ENCODE measurements around the gene AUTS2.

Gene AUTS2

DNA sequence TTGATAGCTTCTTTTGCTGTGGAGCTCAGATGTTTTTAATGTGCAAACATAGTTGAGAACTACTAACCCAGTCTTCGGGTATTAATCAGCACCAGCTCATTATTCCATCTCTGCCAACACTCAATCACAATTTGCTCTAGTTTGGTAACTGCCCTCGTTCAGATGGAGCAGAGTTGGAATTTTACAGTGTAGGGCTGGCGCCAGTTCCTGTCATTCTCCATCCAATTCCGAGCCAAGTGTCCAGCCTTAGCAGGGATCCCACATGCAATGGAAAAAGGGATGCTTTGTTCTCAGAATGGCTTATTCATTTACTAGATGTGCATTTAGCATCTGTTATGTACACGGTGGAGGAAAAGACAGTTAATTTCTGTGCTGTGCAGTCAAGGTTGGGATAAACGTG lies 1029.2 kb downstream of the AUTS2 start:
- Histone ChIP-seq H3F3A (ENCODE audit: low read depth) (no peaks in the 10 kb centered on the region), H3K4me3 (ENCODE audit: low read length, poor library complexity, severe bottlenecking) (no peak overlapping the region), H3K4me1 (ENCODE audit: insufficient read depth, low read length, poor library complexity, severe bottlenecking) (no peaks in the 10 kb centered on the region), H3K4me2 (ENCODE audit: low read depth, low read length, poor library complexity, severe bottlenecking) (no peak overlapping the region), H3K79me2 (ENCODE audit: insufficient read depth, low read length) (no peaks in the 10 kb centered on the region), H3K27me3 (ENCODE audit: insufficient read depth, low read length, poor library complexity, severe bottlenecking) (no peaks in the 10 kb centered on the region), H3K9ac (ENCODE audit: low read depth, low read length, poor library complexity, severe bottlenecking) (no peak overlapping the region), H3K9me3 (ENCODE audit: insufficient read depth, low read depth, low read length) (no peaks in the 10 kb centered on the region), H2AFZ (ENCODE audit: low read length) (no peak overlapping the region), H4K20me1 (ENCODE audit: insufficient read depth, low read length, poor library complexity, severe bottlenecking) (no peaks in the 10 kb centered on the region), H3K36me3 (ENCODE audit: insufficient read depth, low read length) (no peaks in the 10 kb centered on the region), H3K9me2 (replicated peaks; ENCODE audit: low read depth, low read length) (no peaks in the 10 kb centered on the region)
- no peak for TF ChIP-seq EZH2phosphoT487 (IDR thresholded peaks at IDR 0.05; ENCODE audit: borderline replicate concordance)
- TF ChIP-seq, protein P1, sequence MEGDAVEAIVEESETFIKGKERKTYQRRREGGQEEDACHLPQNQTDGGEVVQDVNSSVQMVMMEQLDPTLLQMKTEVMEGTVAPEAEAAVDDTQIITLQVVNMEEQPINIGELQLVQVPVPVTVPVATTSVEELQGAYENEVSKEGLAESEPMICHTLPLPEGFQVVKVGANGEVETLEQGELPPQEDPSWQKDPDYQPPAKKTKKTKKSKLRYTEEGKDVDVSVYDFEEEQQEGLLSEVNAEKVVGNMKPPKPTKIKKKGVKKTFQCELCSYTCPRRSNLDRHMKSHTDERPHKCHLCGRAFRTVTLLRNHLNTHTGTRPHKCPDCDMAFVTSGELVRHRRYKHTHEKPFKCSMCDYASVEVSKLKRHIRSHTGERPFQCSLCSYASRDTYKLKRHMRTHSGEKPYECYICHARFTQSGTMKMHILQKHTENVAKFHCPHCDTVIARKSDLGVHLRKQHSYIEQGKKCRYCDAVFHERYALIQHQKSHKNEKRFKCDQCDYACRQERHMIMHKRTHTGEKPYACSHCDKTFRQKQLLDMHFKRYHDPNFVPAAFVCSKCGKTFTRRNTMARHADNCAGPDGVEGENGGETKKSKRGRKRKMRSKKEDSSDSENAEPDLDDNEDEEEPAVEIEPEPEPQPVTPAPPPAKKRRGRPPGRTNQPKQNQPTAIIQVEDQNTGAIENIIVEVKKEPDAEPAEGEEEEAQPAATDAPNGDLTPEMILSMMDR (conservative IDR thresholded peaks at IDR 0.05; ENCODE audit: low read length), result no peak

GRCh38 chr7:70630440-70630817 lies 1032.2 kb downstream of the AUTS2 start:
- H3K9me2 ChIP-seq (replicated peaks; ENCODE audit: low read depth, low read length), result no peaks in the 10 kb centered on the region
- TF ChIP-seq EZH2phosphoT487 (IDR thresholded peaks at IDR 0.05; ENCODE audit: borderline replicate concordance), result no peak
- TF ChIP-seq, protein P1 (conservative IDR thresholded peaks at IDR 0.05; ENCODE audit: low read length), result no peak
- no peaks in the 10 kb centered on the region for H3F3A ChIP-seq (ENCODE audit: low read depth)
- H4K20me1 ChIP-seq (ENCODE audit: insufficient read depth, low read length, poor library complexity, severe bottlenecking), result no peaks in the 10 kb centered on the region
- H3K9ac ChIP-seq (ENCODE audit: low read depth, low read length, poor library complexity, severe bottlenecking), result no peak overlapping the region
- no peak overlapping the region for H3K4me3 ChIP-seq (ENCODE audit: low read length, poor library complexity, severe bottlenecking)
- no peak overlapping the region for H3K4me2 ChIP-seq (ENCODE audit: low read depth, low read length, poor library complexity, severe bottlenecking)
- H3K27me3 ChIP-seq (ENCODE audit: insufficient read depth, low read length, poor library complexity, severe bottlenecking), result no peaks in the 10 kb centered on the region
- no peaks in the 10 kb centered on the region for H3K9me3 ChIP-seq (ENCODE audit: insufficient read depth, low read depth, low read length)
- no peaks in the 10 kb centered on the region for H3K4me1 ChIP-seq (ENCODE audit: insufficient read depth, low read length, poor library complexity, severe bottlenecking)
- no peak overlapping the region for H2AFZ ChIP-seq (ENCODE audit: low read length)
- H3K79me2 ChIP-seq (ENCODE audit: insufficient read depth, low read length), result no peaks in the 10 kb centered on the region
- H3K36me3 ChIP-seq (ENCODE audit: insufficient read depth, low read length), result no peaks in the 10 kb centered on the region

DNA sequence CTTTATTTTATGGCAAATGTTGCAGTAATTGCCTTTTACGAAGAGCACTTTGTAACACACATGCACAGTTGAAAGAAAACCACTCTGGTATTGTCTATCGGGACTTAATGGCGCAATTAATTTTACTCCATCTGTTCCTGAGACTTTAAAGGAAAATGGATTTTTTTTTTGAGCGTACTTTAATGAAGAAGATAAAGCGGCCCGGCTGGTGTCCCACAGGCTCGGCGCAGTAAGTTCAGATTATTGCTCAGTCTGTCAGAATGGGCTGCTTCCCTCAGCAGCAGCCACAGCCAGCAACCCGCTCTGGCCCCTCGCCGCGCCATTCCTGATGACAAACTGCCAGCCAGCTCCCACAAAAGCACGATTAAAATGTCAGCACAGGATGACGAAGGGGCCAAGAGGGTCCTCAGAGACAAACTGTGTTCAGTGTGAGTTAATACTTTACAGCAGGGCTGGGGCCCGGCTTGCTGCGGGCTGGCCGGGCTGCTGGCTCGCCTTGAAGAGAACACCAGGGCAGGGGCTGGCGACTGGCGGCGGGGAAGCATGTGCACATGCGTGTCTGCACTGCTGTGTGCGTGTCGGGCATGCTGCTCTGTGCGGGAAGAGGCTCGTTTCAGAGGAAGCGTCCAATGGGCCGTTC lies 1032.7 kb downstream of the AUTS2 start:
- Histone ChIP-seq H3K4me2 (ENCODE audit: low read depth, low read length, poor library complexity, severe bottlenecking) (no peak overlapping the region), H3K9me2 (replicated peaks; ENCODE audit: low read depth, low read length) (no peaks in the 10 kb centered on the region), H3K4me1 (ENCODE audit: insufficient read depth, low read length, poor library complexity, severe bottlenecking) (no peaks in the 10 kb centered on the region), H3K9ac (ENCODE audit: low read depth, low read length, poor library complexity, severe bottlenecking) (no peak overlapping the region), H3K27me3 (ENCODE audit: insufficient read depth, low read length, poor library complexity, severe bottlenecking) (no peaks in the 10 kb centered on the region), H3K9me3 (ENCODE audit: insufficient read depth, low read depth, low read length) (no peaks in the 10 kb centered on the region), H2AFZ (ENCODE audit: low read length) (no peak overlapping the region), H3K79me2 (ENCODE audit: insufficient read depth, low read length) (no peaks in the 10 kb centered on the region), H4K20me1 (ENCODE audit: insufficient read depth, low read length, poor library complexity, severe bottlenecking) (no peaks in the 10 kb centered on the region), H3F3A (ENCODE audit: low read depth) (no peaks in the 10 kb centered on the region), H3K36me3 (ENCODE audit: insufficient read depth, low read length) (no peaks in the 10 kb centered on the region), H3K4me3 (ENCODE audit: low read length, poor library complexity, severe bottlenecking) (no peak overlapping the region)
- TF ChIP-seq, protein P1 (conservative IDR thresholded peaks at IDR 0.05; ENCODE audit: low read length), result no peak
- no peak for TF ChIP-seq EZH2phosphoT487 (IDR thresholded peaks at IDR 0.05; ENCODE audit: borderline replicate concordance)
